Upper lobe of left lung (tissue), 6 donors: ENCODE data around the gene UBE2F. TPM values are rescaled to one million over a fixed set of nuclear protein-coding genes. Genes with fewer than 3 reads are reported as not detected.

ENCODE experiments used
- ATAC-seq, 2 donors: fragments of 200-7000 bp; cut with Tn5 transposase; one replicate each; pipeline ENCODE4 v1.9.1; 2022; ENCODE audit warnings: mild to moderate bottlenecking in 2 of 2, moderate library complexity in 2 of 2; ENCODE audit not compliant: low FRiP score in 2 of 2
- DNase-seq, 2 donors: peaks; one replicate each; pipeline ENCODE4 v3.0.0-alpha.2; 2019 to 2020
- H3K27ac ChIP-seq, 4 donors: fragments of 200-600 bp; sonication (generic); one replicate each; pipeline ENCODE4 v1.5.1; 2016 to 2019
- H3K27me3 ChIP-seq, 4 donors: fragments of 200-600 bp; sonication (generic); one replicate each; pipeline ENCODE4 v1.5.1; 2017 to 2019
- H3K36me3 ChIP-seq, 4 donors: fragments of 200-600 bp; sonication (generic); one replicate each; pipeline ENCODE4 v1.5.1; 2016 to 2019
- H3K4me1 ChIP-seq, 4 donors: fragments of 200-600 bp; sonication (generic); one replicate each; pipeline ENCODE4 v1.5.1; 2018 to 2019
- H3K4me3 ChIP-seq, 4 donors: fragments of 200-600 bp; sonication (generic); one replicate each; pipeline ENCODE4 v1.5.1; 2017 to 2019; ENCODE audit warnings: mild to moderate bottlenecking in 2 of 4, moderate library complexity in 1 of 4
- H3K9me3 ChIP-seq, 4 donors: fragments of 200-600 bp; sonication (generic); one replicate each; pipeline ENCODE4 v1.5.1; 2018 to 2019
- EP300 ChIP-seq, 4 donors: sonication (generic); formaldehyde crosslinking; IDR thresholded peaks; one replicate each; pipeline ENCODE4 v1.5.1; 2017; ENCODE audit warnings: antibody characterized with exemption in 4 of 4, control low read depth in 2 of 4
- POLR2A ChIP-seq, 4 donors: fragments of 450-650 bp; IDR thresholded peaks; one replicate each; pipeline ENCODE4 v1.5.1; 2016 to 2017; ENCODE audit warnings: antibody characterized with exemption in 4 of 4, mild to moderate bottlenecking in 2 of 4
- POLR2AphosphoS5 ChIP-seq, 2 donors: sonication (generic); formaldehyde crosslinking; IDR thresholded peaks; one replicate each; pipeline ENCODE4 v1.5.1; 2017; ENCODE audit warnings: antibody characterized with exemption in 2 of 2
- WGBS, 2 donors: methylation state at CpG; one replicate each; pipeline ENCODE4 v1.1.5; 2017 to 2018; 5-methylcytosine and 5-hydroxymethylcytosine counted together
- total RNA-seq, 6 donors: library from RNA; depleted of rRNA in 4 of 6; stranded (reverse); fragments of >200 nt in 4 of 6; gene quantifications; one replicate each; pipeline versions ENCODE4 v1.1.0 to v1.2.1, GENCODE V29; 2016 to 2021
- TF ChIP-seq, protein P1 (sequence below), 6 experiments: fragments of 450-650 bp in 4 of 6; fragments of 200-600 bp in 2 of 6; sonication (generic) in 2 of 6; IDR thresholded peaks; one replicate each; pipeline ENCODE4 v1.5.1; 2016 to 2019; ENCODE audit warnings: antibody characterized with exemption in 6 of 6
- donor health status: DM: no; HTN: no; CAD: no; lungs with moderate emphysema.
- donor health status: DM: no; HTN: yes; CAD: no; lungs with severe emphysema.

UBE2F gene
- total RNA-seq, 6 donors from 2014 or later = 11.5 to 65.5 (median 39.8) TPM

GRCh38 chr2:238081150-238081549 lies 114.3 kb downstream of the UBE2F start:
- H3K27me3 ChIP-seq = no peaks in the 10 kb centered on the region

DNA sequence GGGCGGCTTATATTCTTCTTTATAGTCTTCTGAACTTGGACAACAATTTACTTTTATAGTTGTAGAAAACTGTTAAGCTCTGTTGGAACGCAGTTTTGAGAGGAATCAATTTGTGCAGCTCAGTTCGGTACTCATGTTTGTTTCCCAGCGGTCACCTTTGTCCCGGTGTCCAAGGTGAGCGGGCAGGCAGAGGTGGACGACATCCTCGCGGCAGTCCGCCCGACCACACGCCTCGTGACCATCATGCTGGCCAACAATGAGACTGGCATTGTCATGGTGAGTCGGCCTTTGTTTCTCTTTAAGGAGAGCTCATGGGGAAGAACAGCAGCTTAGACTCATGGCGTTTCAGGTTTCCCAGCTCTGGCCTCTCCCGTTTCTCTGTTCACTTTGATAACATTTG lies 114.7 kb downstream of the UBE2F start:
- TF ChIP-seq POLR2AphosphoS5 (IDR thresholded peaks at IDR 0.05) (no peak), EP300 (IDR thresholded peaks at IDR 0.05) (no peak), POLR2A (IDR thresholded peaks at IDR 0.05) (no peak)
- TF ChIP-seq, protein P1, sequence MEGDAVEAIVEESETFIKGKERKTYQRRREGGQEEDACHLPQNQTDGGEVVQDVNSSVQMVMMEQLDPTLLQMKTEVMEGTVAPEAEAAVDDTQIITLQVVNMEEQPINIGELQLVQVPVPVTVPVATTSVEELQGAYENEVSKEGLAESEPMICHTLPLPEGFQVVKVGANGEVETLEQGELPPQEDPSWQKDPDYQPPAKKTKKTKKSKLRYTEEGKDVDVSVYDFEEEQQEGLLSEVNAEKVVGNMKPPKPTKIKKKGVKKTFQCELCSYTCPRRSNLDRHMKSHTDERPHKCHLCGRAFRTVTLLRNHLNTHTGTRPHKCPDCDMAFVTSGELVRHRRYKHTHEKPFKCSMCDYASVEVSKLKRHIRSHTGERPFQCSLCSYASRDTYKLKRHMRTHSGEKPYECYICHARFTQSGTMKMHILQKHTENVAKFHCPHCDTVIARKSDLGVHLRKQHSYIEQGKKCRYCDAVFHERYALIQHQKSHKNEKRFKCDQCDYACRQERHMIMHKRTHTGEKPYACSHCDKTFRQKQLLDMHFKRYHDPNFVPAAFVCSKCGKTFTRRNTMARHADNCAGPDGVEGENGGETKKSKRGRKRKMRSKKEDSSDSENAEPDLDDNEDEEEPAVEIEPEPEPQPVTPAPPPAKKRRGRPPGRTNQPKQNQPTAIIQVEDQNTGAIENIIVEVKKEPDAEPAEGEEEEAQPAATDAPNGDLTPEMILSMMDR (IDR thresholded peaks at IDR 0.05) = no peak

More at GRCh38 chr2:238081150-238081549, 114.3 kb downstream of the UBE2F start:
- Histone ChIP-seq H3K27ac (no peak overlapping the region), H3K4me1 (no peaks in the 10 kb centered on the region), H3K9me3 (no peaks in the 10 kb centered on the region), H3K36me3 (peaks cover 5 to 37% (median 27%) of the 10 kb centered on the region in 4 donors), H3K4me3 (no peak overlapping the region)
- TF ChIP-seq POLR2A (IDR thresholded peaks at IDR 0.05) = no peak
- no peak for TF ChIP-seq POLR2AphosphoS5 (IDR thresholded peaks at IDR 0.05)
- no peak for TF ChIP-seq EP300 (IDR thresholded peaks at IDR 0.05)
- TF ChIP-seq, protein P1 (IDR thresholded peaks at IDR 0.05) = no peak
- ATAC-seq (no peak), DNase-seq (no peak)
- WGBS, 2 donors = 96% methylated on average over 13 of the region's 13 CpGs

DNA sequence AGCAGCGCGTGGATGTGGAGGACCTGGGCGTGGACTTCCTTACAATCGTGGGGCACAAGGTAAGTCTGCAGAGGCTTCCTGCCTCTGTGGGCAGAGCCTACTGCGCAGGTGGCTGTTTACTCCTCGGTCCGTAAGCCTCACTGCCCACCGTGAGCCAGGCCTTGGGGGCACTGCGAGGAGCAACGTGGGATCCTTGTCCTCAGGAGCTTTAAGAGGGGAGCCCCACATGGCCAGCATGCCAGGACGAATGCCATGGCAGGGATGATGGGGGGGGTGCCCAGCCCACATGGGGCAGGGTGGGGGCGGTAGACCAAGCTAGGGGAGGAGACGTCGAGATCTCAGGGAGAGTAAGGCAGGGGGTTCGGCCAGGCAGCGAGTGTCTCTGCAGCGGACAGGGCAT lies 115.3 kb downstream of the UBE2F start:
- TF ChIP-seq POLR2AphosphoS5 (IDR thresholded peaks at IDR 0.05) = no peak
- no peak for TF ChIP-seq EP300 (IDR thresholded peaks at IDR 0.05)
- TF ChIP-seq, protein P1 (IDR thresholded peaks at IDR 0.05) = no peak
- TF ChIP-seq POLR2A (IDR thresholded peaks at IDR 0.05) = no peak
- no peaks in the 10 kb centered on the region for H3K4me1 ChIP-seq
- no peak overlapping the region for H3K27ac ChIP-seq
- 94 to 95% methylated on average over 9 to 17 of the region's 17 CpGs for WGBS, 2 donors
- no peaks in the 10 kb centered on the region for H3K27me3 ChIP-seq
- ATAC-seq (peak in 1 of 2 donors; percentile 23), DNase-seq (no peak)
- no peaks in the 10 kb centered on the region for H3K9me3 ChIP-seq
- H3K36me3 ChIP-seq = peaks cover 5 to 37% (median 27%) of the 10 kb centered on the region in 4 donors
- H3K4me3 ChIP-seq = no peak overlapping the region

More for the DNA sequence above, 114.7 kb downstream of the UBE2F start:
- H3K27me3 ChIP-seq = no peaks in the 10 kb centered on the region
- no peak overlapping the region for H3K27ac ChIP-seq
- peaks cover 5 to 37% (median 27%) of the 10 kb centered on the region in 4 donors for H3K36me3 ChIP-seq
- no peaks in the 10 kb centered on the region for H3K4me1 ChIP-seq
- no peak overlapping the region for H3K4me3 ChIP-seq
- DNase-seq = no peak
- H3K9me3 ChIP-seq = no peaks in the 10 kb centered on the region
- 95 to 97% methylated on average over 16 of the region's 16 CpGs for WGBS, 2 donors
- ATAC-seq = no peak

GRCh38 chr2:238082827-238083226 lies 116.0 kb downstream of the UBE2F start:
- no peaks in the 10 kb centered on the region for H3K27me3 ChIP-seq
- WGBS, 2 donors = 77 to 80% methylated on average over 7 of the region's 7 CpGs
- no peak overlapping the region for H3K27ac ChIP-seq
- no peak overlapping the region for H3K4me3 ChIP-seq
- no peaks in the 10 kb centered on the region for H3K4me1 ChIP-seq
- H3K9me3 ChIP-seq = no peaks in the 10 kb centered on the region
- ATAC-seq = no peak
- DNase-seq = no peak
- TF ChIP-seq POLR2A (IDR thresholded peaks at IDR 0.05) = no peak
- TF ChIP-seq, protein P1 (IDR thresholded peaks at IDR 0.05) = no peak
- no peak for TF ChIP-seq EP300 (IDR thresholded peaks at IDR 0.05)
- no peak for TF ChIP-seq POLR2AphosphoS5 (IDR thresholded peaks at IDR 0.05)
- H3K36me3 ChIP-seq = peaks cover 5 to 37% (median 27%) of the 10 kb centered on the region in 4 donors

DNA sequence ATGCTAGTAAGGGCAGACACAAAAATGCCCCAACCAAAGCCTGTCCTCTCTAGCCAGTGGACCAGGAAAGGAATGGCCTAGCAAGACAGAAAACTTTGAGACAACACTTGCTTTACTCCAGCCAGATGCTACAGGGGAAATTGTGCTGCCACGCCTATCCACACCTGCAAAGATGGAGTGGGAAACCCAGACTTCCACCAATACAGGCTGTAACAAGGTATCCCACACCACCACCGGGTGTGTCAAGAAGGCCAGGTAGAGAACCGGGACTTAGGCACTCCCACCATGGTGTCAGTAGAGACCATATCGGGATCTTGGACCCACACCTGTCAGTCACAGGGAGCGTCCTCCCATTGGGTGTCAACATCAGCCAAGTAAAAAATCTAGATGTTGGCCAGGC lies 117.1 kb downstream of the UBE2F start:
- no peaks in the 10 kb centered on the region for H3K4me1 ChIP-seq
- H3K4me3 ChIP-seq = no peak overlapping the region
- H3K27me3 ChIP-seq = no peaks in the 10 kb centered on the region
- DNase-seq = no peak
- TF ChIP-seq, protein P1 (IDR thresholded peaks at IDR 0.05) = no peak
- TF ChIP-seq POLR2AphosphoS5 (IDR thresholded peaks at IDR 0.05) = no peak
- no peak for TF ChIP-seq EP300 (IDR thresholded peaks at IDR 0.05)
- no peak for TF ChIP-seq POLR2A (IDR thresholded peaks at IDR 0.05)
- H3K27ac ChIP-seq = no peak overlapping the region
- ATAC-seq = no peak
- H3K36me3 ChIP-seq = peaks cover 5 to 37% (median 27%) of the 10 kb centered on the region in 4 donors
- no peaks in the 10 kb centered on the region for H3K9me3 ChIP-seq
- WGBS, 2 donors = 78% methylated on average over 5 of the region's 5 CpGs; no CpG with 5 or more reads in 1 of the 2 donors
